Stimulated activated CD4-positive, alpha-beta T cell treated with anti-CD3 and anti-CD28 coated beads, Interleukin-1b, Interleukin-23, amount 100 ng/mL, for 48 hours (primary cell): ENCODE data around the gene IFNL3.
A peak's percentile ranks its signal among the peaks of the same experiment; 100 is the strongest.

Source experiments
- DNase-seq: peaks from one replicate; pipeline ENCODE4 v3.0.0-alpha.2; 2020

Gene IFNL3

GRCh38 chr19:39212375-39212742 lies 32.4 kb downstream of the IFNL3 start:
- peak; percentile 66 for DNase-seq

- DNase-seq = no peak
These were observed 33.0 kb downstream of the IFNL3 start for GRCh38 chr19:39211731-39212374.

GRCh38 chr19:39209196-39209595 lies 35.6 kb downstream of the IFNL3 start:
- DNase-seq = no peak

- no peak for DNase-seq
These were observed 36.5 kb downstream of the IFNL3 start for GRCh38 chr19:39208175-39208795.

- DNase-seq = no peak
These were observed 37.4 kb downstream of the IFNL3 start for GRCh38 chr19:39207293-39207836.

GRCh38 chr19:39206122-39206521 lies 38.7 kb downstream of the IFNL3 start:
- DNase-seq = no peak

- DNase-seq = no peak
These were observed 39.4 kb downstream of the IFNL3 start for GRCh38 chr19:39205449-39205764.

- DNase-seq = no peak
These were observed 41.1 kb downstream of the IFNL3 start, which contains the start of gene SYCN for GRCh38 chr19:39203372-39204341. Gene SYCN (minus strand): TSS chr19:39204263. CDS start chr19:39204254, 9 bp downstream.

GRCh38 chr19:39202998-39203355 lies 41.8 kb downstream of the IFNL3 start:
- no peak for DNase-seq

GRCh38 chr19:39200803-39201115 lies 44.0 kb downstream of the IFNL3 start:
- DNase-seq = no peak

- DNase-seq = no peak
These were observed 44.6 kb downstream of the IFNL3 start for GRCh38 chr19:39200066-39200802.

- no peak for DNase-seq
These were observed 45.8 kb downstream of the IFNL3 start for GRCh38 chr19:39199025-39199424.

GRCh38 chr19:39197808-39198207 lies 47.0 kb downstream of the IFNL3 start:
- DNase-seq = no peak

- no peak for DNase-seq
These were observed 47.8 kb downstream of the IFNL3 start, which contains the start of gene NCCRP1 for GRCh38 chr19:39196860-39197562. Gene NCCRP1 (plus strand): TSS chr19:39196964. CDS start chr19:39196983, 19 bp downstream.

- no peak for DNase-seq
These were observed 48.5 kb downstream of the IFNL3 start for GRCh38 chr19:39196320-39196719.

GRCh38 chr19:39195755-39196154 lies 49.1 kb downstream of the IFNL3 start:
- no peak for DNase-seq

GRCh38 chr19:39194832-39195542 lies 49.8 kb downstream of the IFNL3 start:
- no peak for DNase-seq

GRCh38 chr19:39193803-39194202 lies 51.0 kb downstream of the IFNL3 start:
- no peak for DNase-seq
